Stimulated activated CD8-positive, alpha-beta memory T cell treated with anti-CD3 and anti-CD28 coated beads, Interleukin-2, amount 100 ng/mL, for 48 hours (primary cell): ENCODE results near the gene CWC22.
"Not testable (repeated sequence)": the region's sequence is repeated elsewhere in the genome, so short reads cannot be mapped to it uniquely, and the experiment has no call there.

Experiments
- DNase-seq, 2 donors: peaks; one replicate each; pipeline ENCODE4 v3.0.0-alpha.2; 2020; ENCODE audit warnings: low read depth in 2 of 2

The CWC22 gene

GRCh38 chr2:179950391-179950790 lies 56.7 kb downstream of the CWC22 start:
- no peak for DNase-seq

GRCh38 chr2:179949438-179949837 lies 57.7 kb downstream of the CWC22 start:
- DNase-seq, result no peak

- no peak for DNase-seq
Observed at GRCh38 chr2:179948058-179948457, 59.0 kb downstream of the CWC22 start.

GRCh38 chr2:179946810-179947615 lies 60.1 kb downstream of the CWC22 start:
- DNase-seq, result no peak

- DNase-seq, result no peak
Observed at GRCh38 chr2:179946346-179946745, 60.8 kb downstream of the CWC22 start.

GRCh38 chr2:179939259-179939658 lies 67.8 kb downstream of the CWC22 start:
- no peak for DNase-seq

- DNase-seq, result no peak
Observed at GRCh38 chr2:179938026-179938425, 69.1 kb downstream of the CWC22 start.

- peak; percentile 14 to 23 for DNase-seq
Observed at GRCh38 chr2:179936654-179937053, 70.4 kb downstream of the CWC22 start.

GRCh38 chr2:179936141-179936540 lies 71.0 kb downstream of the CWC22 start:
- DNase-seq, result no peak

- no peak for DNase-seq
Observed at GRCh38 chr2:179932786-179933185, 74.3 kb downstream of the CWC22 start.

GRCh38 chr2:179931502-179931901 lies 75.6 kb downstream of the CWC22 start:
- DNase-seq, result no peak

- not testable (repeated sequence) for DNase-seq
Observed at GRCh38 chr2:179929997-179930396, 77.1 kb downstream of the CWC22 start.

- DNase-seq, result no peak
Observed at GRCh38 chr2:179927041-179927440, 80.1 kb downstream of the CWC22 start.

- no peak for DNase-seq
Observed at GRCh38 chr2:179925713-179926112, 81.4 kb downstream of the CWC22 start.

- no peak for DNase-seq
Observed at GRCh38 chr2:179917272-179917671, 89.8 kb downstream of the CWC22 start.

- DNase-seq, result no peak
Observed at GRCh38 chr2:179915395-179915992, 91.6 kb downstream of the CWC22 start.

- DNase-seq, result no peak
Observed at GRCh38 chr2:179913809-179914208, 93.3 kb downstream of the CWC22 start.

- no peak for DNase-seq
Observed at GRCh38 chr2:179911569-179911968, 95.5 kb downstream of the CWC22 start.

GRCh38 chr2:179910735-179911113 lies 96.4 kb downstream of the CWC22 start:
- no peak for DNase-seq

GRCh38 chr2:179909845-179910734 lies 97.0 kb downstream of the CWC22 start:
- no peak for DNase-seq

- DNase-seq, result no peak
Observed at GRCh38 chr2:179900655-179901054, 106.4 kb downstream of the CWC22 start.

GRCh38 chr2:179899666-179900065 lies 107.4 kb downstream of the CWC22 start:
- no peak for DNase-seq
